Muscle of leg (tissue), 11 donors: ENCODE results near the gene SLC35F1. TPM values are rescaled to one million over a fixed set of nuclear protein-coding genes. Genes with fewer than 3 reads are reported as not detected.

Experiments used
- DNase-seq: peaks from one replicate; pipeline ENCODE4 v3.0.0; 2013
- H3K27ac ChIP-seq: one replicate; pipeline ENCODE4 v1.5.1; 2013; ENCODE audit warnings: mild to moderate bottlenecking, low read length, control low read depth
- H3K27me3 ChIP-seq: one replicate; pipeline ENCODE4 v1.6.1; 2013; ENCODE audit warnings: low read length; ENCODE audit not compliant: control insufficient read depth, insufficient read depth
- H3K36me3 ChIP-seq: one replicate; pipeline ENCODE4 v1.6.1; 2013; ENCODE audit warnings: low read length; ENCODE audit not compliant: control insufficient read depth, insufficient read depth
- H3K4me1 ChIP-seq: one replicate; pipeline ENCODE4 v1.6.1; 2013; ENCODE audit warnings: low read length; ENCODE audit not compliant: control insufficient read depth, insufficient read depth
- H3K4me3 ChIP-seq: one replicate; pipeline ENCODE4 v1.5.1; 2013; ENCODE audit warnings: low read length, control low read depth
- H3K9me3 ChIP-seq: replicated peaks from 2 replicates; pipeline ENCODE4 v1.6.1; 2013; ENCODE audit warnings: low read depth, low read length; ENCODE audit not compliant: control insufficient read depth
- WGBS: methylation state at CpG from one replicate; pipeline ENCODE4 v1.1.5; 2013; ENCODE audit warnings: missing lambda C conversion rate; ENCODE audit not compliant: insufficient coverage; 5-methylcytosine and 5-hydroxymethylcytosine counted together
- polyA plus RNA-seq, 8 donors: library from polyadenylated mRNA; unstranded; fragments of 120-200 nt; gene quantifications; one replicate each; pipeline versions ENCODE4 v1.2.1 to v1.2.3, GENCODE V29; 2013; ENCODE audit warnings: inconsistent platforms in 1 of 8, low replicate concordance in 1 of 8; ENCODE audit not compliant: insufficient read length in 8 of 8, insufficient read depth in 1 of 8
- total RNA-seq: library from RNA; stranded (reverse); fragments of 120-200 nt; gene quantifications from one replicate; pipeline ENCODE4 v1.2.4, GENCODE V29; 2013

Gene SLC35F1
- total and polyA plus RNA-seq, 9 donors: 1.5 to 6.2 (median 2.1) TPM

GRCh38 chr6:118354641-118355040 is 447.6 kb downstream of the SLC35F1 start:
- H3K27ac ChIP-seq: no peak overlapping the region
- no peak overlapping the region for H3K4me3 ChIP-seq
- no peaks in the 10 kb centered on the region for H3K9me3 ChIP-seq
- no peaks in the 10 kb centered on the region for H3K27me3 ChIP-seq
- H3K36me3 ChIP-seq: no peaks in the 10 kb centered on the region
- H3K4me1 ChIP-seq: no peaks in the 10 kb centered on the region
- DNase-seq: no peak
- 83% methylated on average over 1 of the region's 2 CpGs for WGBS

- Histone ChIP-seq H3K36me3 (no peaks in the 10 kb centered on the region), H3K4me1 (no peaks in the 10 kb centered on the region), H3K4me3 (no peak overlapping the region), H3K27ac (no peak overlapping the region), H3K9me3 (no peaks in the 10 kb centered on the region), H3K27me3 (no peaks in the 10 kb centered on the region)
- WGBS: 79% methylated on average over 1 of the region's 1 CpG
- DNase-seq: no peak
Measured at GRCh38 chr6:118356054-118356453, 449.0 kb downstream of the SLC35F1 start.

- H3K27ac ChIP-seq: no peak overlapping the region
- no peaks in the 10 kb centered on the region for H3K27me3 ChIP-seq
- H3K4me1 ChIP-seq: no peaks in the 10 kb centered on the region
- H3K4me3 ChIP-seq: no peak overlapping the region
- no peak for DNase-seq
- no peaks in the 10 kb centered on the region for H3K9me3 ChIP-seq
- H3K36me3 ChIP-seq: no peaks in the 10 kb centered on the region
Measured at GRCh38 chr6:118356686-118357085, 449.6 kb downstream of the SLC35F1 start.

Other genes with a start within 250 kb of the SLC35F1 start
- gene NUS1, start 231.8 kb upstream of the SLC35F1 start, total RNA-seq: 8.8 TPM
- gene NUS1, start 231.8 kb upstream of the SLC35F1 start, polyA plus RNA-seq: 10 to 100 TPM; 15.7 to 28.0 (median 19.3) TPM